DND-41 (cell line): ENCODE results near the gene JDP2.

ENCODE experiments used
- ATAC-seq: fragments of 200-7000 bp; cut with Tn5 transposase; 3 replicates; pipeline ENCODE4 v1.9.1; 2021; ENCODE audit warnings: low read depth; ENCODE audit not compliant: insufficient read depth
- DNase-seq: peaks from one replicate; pipeline ENCODE4 v3.0.0-alpha.2; 2020
- H2AFZ ChIP-seq: 2 replicates; pipeline ENCODE4 v1.6.0; 2012; ENCODE audit warnings: low read depth, low read length
- H3K27ac ChIP-seq: 2 replicates; pipeline ENCODE4 v1.5.1; 2012; ENCODE audit warnings: low read length, inconsistent platforms
- H3K27me3 ChIP-seq: fragments of 200-600 bp; sonication (generic); 2 replicates; pipeline ENCODE4 v1.6.0; 2012; ENCODE audit warnings: low read length, mild to moderate bottlenecking, inconsistent platforms; ENCODE audit not compliant: insufficient read depth, poor library complexity
- H3K36me3 ChIP-seq: 2 replicates; pipeline ENCODE4 v1.5.1; 2012; ENCODE audit warnings: low read length, inconsistent platforms; ENCODE audit not compliant: insufficient read depth
- H3K4me1 ChIP-seq: 2 replicates; pipeline ENCODE4 v1.5.1; 2012; ENCODE audit warnings: mild to moderate bottlenecking, low read length; ENCODE audit not compliant: insufficient read depth
- H3K4me2 ChIP-seq: 2 replicates; pipeline ENCODE4 v1.6.0; 2012; ENCODE audit warnings: mild to moderate bottlenecking, moderate library complexity, low read length, inconsistent platforms; ENCODE audit not compliant: insufficient read depth
- H3K4me3 ChIP-seq, 2 experiments: fragments of 200-600 bp in 1 of 2; shearing (Covaris generic) in 1 of 2; 2 replicates each; pipeline ENCODE4 v1.5.1; 2012 to 2016; ENCODE audit warnings: inconsistent platforms in 2 of 2, low read length in 2 of 2, mild to moderate bottlenecking in 2 of 2, low read depth in 1 of 2, moderate library complexity in 1 of 2
- H3K79me2 ChIP-seq: 2 replicates; pipeline ENCODE4 v1.6.0; 2012; ENCODE audit warnings: low read length, inconsistent platforms; ENCODE audit not compliant: insufficient read depth
- H3K9ac ChIP-seq: 2 replicates; pipeline ENCODE4 v1.6.0; 2012; ENCODE audit warnings: low read depth, mild to moderate bottlenecking, inconsistent platforms, low read length, moderate library complexity
- H3K9me3 ChIP-seq: 2 replicates; pipeline ENCODE4 v1.5.1; 2012; ENCODE audit warnings: low read length, moderate library complexity, mild to moderate bottlenecking, inconsistent platforms; ENCODE audit not compliant: insufficient read depth, severe bottlenecking
- H4K20me1 ChIP-seq: 2 replicates; pipeline ENCODE4 v1.6.0; 2012; ENCODE audit warnings: low read length; ENCODE audit not compliant: insufficient read depth
- CTCF ChIP-seq: IDR thresholded peaks from 2 replicates; pipeline ENCODE4 v1.5.1; 2012; ENCODE audit warnings: borderline replicate concordance, low read length, moderate library complexity, mild to moderate bottlenecking; ENCODE audit not compliant: poor library complexity, severe bottlenecking; ENCODE audit errors: extremely low read depth
- EZH2 ChIP-seq: IDR thresholded peaks from 3 replicates; pipeline ENCODE4 v1.6.1; 2012; ENCODE audit warnings: borderline replicate concordance, low read depth, mild to moderate bottlenecking, moderate library complexity, low read length, inconsistent platforms; ENCODE audit not compliant: severe bottlenecking

JDP2 gene

GRCh38 chr14:75461303-75461702, 33.5 kb downstream of the JDP2 start:
- H3K9ac ChIP-seq = no peak overlapping the region
- TF ChIP-seq CTCF = no peak
- no peak for TF ChIP-seq EZH2
- DNase-seq (no peak), ATAC-seq (no peak)
- no peaks in the 10 kb centered on the region for H3K4me1 ChIP-seq
- H3K79me2 ChIP-seq = no peaks in the 10 kb centered on the region
- H3K27ac ChIP-seq = no peak overlapping the region
- no peak overlapping the region for H3K4me3 ChIP-seq
- no peaks in the 10 kb centered on the region for H3K9me3 ChIP-seq
- no peak overlapping the region for H2AFZ ChIP-seq
- H3K36me3 ChIP-seq = no peaks in the 10 kb centered on the region
- H4K20me1 ChIP-seq = no peaks in the 10 kb centered on the region
- H3K27me3 ChIP-seq = peaks cover 4% of the 10 kb centered on the region
- no peak overlapping the region for H3K4me2 ChIP-seq

GRCh38 chr14:75461755-75462349, 34.0 kb downstream of the JDP2 start:
- no peak overlapping the region for H3K9ac ChIP-seq
- H3K4me3 ChIP-seq = no peak overlapping the region
- no peak for ATAC-seq
- H3K4me1 ChIP-seq = no peaks in the 10 kb centered on the region
- H3K79me2 ChIP-seq = no peaks in the 10 kb centered on the region
- H3K4me2 ChIP-seq = no peak overlapping the region
- DNase-seq = no peak
- peaks cover 4% of the 10 kb centered on the region for H3K27me3 ChIP-seq
- no peaks in the 10 kb centered on the region for H3K36me3 ChIP-seq
- H3K27ac ChIP-seq = no peak overlapping the region
- no peak overlapping the region for H2AFZ ChIP-seq
- TF ChIP-seq EZH2 (no peak), CTCF (no peak)
- H3K9me3 ChIP-seq = no peaks in the 10 kb centered on the region
- H4K20me1 ChIP-seq = no peaks in the 10 kb centered on the region

- H3K9me3 ChIP-seq = no peaks in the 10 kb centered on the region
- no peak for TF ChIP-seq EZH2
- no peak for TF ChIP-seq CTCF
- ATAC-seq (no peak), DNase-seq (no peak)
- H3K4me1 ChIP-seq = no peaks in the 10 kb centered on the region
- no peak overlapping the region for H3K4me3 ChIP-seq
- H3K27ac ChIP-seq = no peak overlapping the region
- H3K27me3 ChIP-seq = peaks cover 9% of the 10 kb centered on the region
- H3K36me3 ChIP-seq = no peaks in the 10 kb centered on the region
- no peaks in the 10 kb centered on the region for H4K20me1 ChIP-seq
- H2AFZ ChIP-seq = no peak overlapping the region
- H3K9ac ChIP-seq = no peak overlapping the region
- no peaks in the 10 kb centered on the region for H3K79me2 ChIP-seq
- no peak overlapping the region for H3K4me2 ChIP-seq
Observed at GRCh38 chr14:75464626-75465025, 36.8 kb downstream of the JDP2 start.

- H3K27ac ChIP-seq = no peak overlapping the region
- no peak overlapping the region for H3K4me2 ChIP-seq
- no peak overlapping the region for H3K9ac ChIP-seq
- no peaks in the 10 kb centered on the region for H3K9me3 ChIP-seq
- no peaks in the 10 kb centered on the region for H3K79me2 ChIP-seq
- no peak overlapping the region for H3K4me3 ChIP-seq
- no peaks in the 10 kb centered on the region for H4K20me1 ChIP-seq
- no peak for DNase-seq
- ATAC-seq = no peak
- peaks cover 9% of the 10 kb centered on the region for H3K27me3 ChIP-seq
- TF ChIP-seq EZH2 (no peak), CTCF (no peak)
- H2AFZ ChIP-seq = no peak overlapping the region
- no peaks in the 10 kb centered on the region for H3K4me1 ChIP-seq
- no peaks in the 10 kb centered on the region for H3K36me3 ChIP-seq
Observed at GRCh38 chr14:75467763-75468162, 39.9 kb downstream of the JDP2 start.
